Measurements from ENCODE around the gene TLNRD1. TPM values are rescaled to one million over a fixed set of nuclear protein-coding genes. Genes with fewer than 3 reads are reported as not detected.

The TLNRD1 gene
- total and polyA plus RNA-seq, 2 experiments from 2014 or later, result 14.4 to 41.8 TPM

Other genes with a start within 250 kb of the TLNRD1 start
- 0.12 and 0.18 TPM in 2 replicates for gene CEMIP, start 221.6 kb upstream of the TLNRD1 start, total RNA-seq
- 0.24 and 1.9 TPM in 2 replicates for gene CEMIP, start 221.6 kb upstream of the TLNRD1 start, polyA plus RNA-seq
- gene MESD, start 11.1 kb upstream of the TLNRD1 start, total RNA-seq, result 19.1 and 20.1 TPM in 2 replicates
- 25.3 and 35.8 TPM in 2 replicates for gene MESD, start 11.1 kb upstream of the TLNRD1 start, polyA plus RNA-seq
- gene CFAP161, start 133.3 kb downstream of the TLNRD1 start, total RNA-seq, result not detected in 2 replicates
- gene CFAP161, start 133.3 kb downstream of the TLNRD1 start, polyA plus RNA-seq, result not detected in 2 replicates
- 0.14 TPM in 1 of 2 replicates, not detected in the other for gene IL16, start 196.0 kb downstream of the TLNRD1 start, total RNA-seq
- 0.45 TPM in 1 of 2 replicates, not detected in the other for gene IL16, start 196.0 kb downstream of the TLNRD1 start, polyA plus RNA-seq